Prostate gland (tissue), 2 donors: ENCODE results near the gene TRMT2A. TPM values are rescaled to one million over a fixed set of nuclear protein-coding genes. Genes with fewer than 3 reads are reported as not detected.

ENCODE experiments used
- DNase-seq: peaks from one replicate; pipeline ENCODE4 v3.0.0-alpha.2; 2019; ENCODE audit warnings: low spot score
- H3K27ac ChIP-seq, 2 donors: fragments of 200-600 bp; sonication (generic); 2 replicates each; pipeline ENCODE4 v1.5.1; 2017 to 2019
- H3K27me3 ChIP-seq: fragments of 200-600 bp; sonication (generic); replicated peaks from 2 replicates; pipeline ENCODE4 v1.5.1; 2019; ENCODE audit not compliant: insufficient read depth
- H3K36me3 ChIP-seq, 2 donors: fragments of 200-600 bp; sonication (generic); 1 replicate in 1 of 2; 2 replicates in 1 of 2; pipeline versions ENCODE4 v1.5.1 to v1.8.1; 2017 to 2019
- H3K4me1 ChIP-seq: fragments of 200-600 bp; sonication (generic); replicated peaks from 2 replicates; pipeline ENCODE4 v1.5.1; 2019
- H3K4me3 ChIP-seq, 2 donors: fragments of 200-600 bp; sonication (generic); 2 replicates each; pipeline ENCODE4 v1.5.1; 2017 to 2019
- H3K9me3 ChIP-seq: fragments of 200-600 bp; sonication (generic); 2 replicates; pipeline ENCODE4 v1.5.1; 2017
- POLR2A ChIP-seq: fragments of 450-650 bp; IDR thresholded peaks from one replicate; pipeline ENCODE4 v1.6.1; 2016; ENCODE audit warnings: antibody characterized with exemption, mild to moderate bottlenecking
- POLR2AphosphoS5 ChIP-seq: sonication (generic); formaldehyde crosslinking; IDR thresholded peaks from one replicate; pipeline ENCODE4 v1.6.1; 2017; ENCODE audit warnings: antibody characterized with exemption
- WGBS: methylation state at CpG from one replicate; pipeline ENCODE4 v1.1.5; 2018; 5-methylcytosine and 5-hydroxymethylcytosine counted together
- intact Hi-C: fragments of 100-400 bp; cut with DNase I; formaldehyde crosslinking; loops from one replicate; pipeline ENCODE4 v1.14.2; 2022
- total RNA-seq, 2 donors: library from RNA; depleted of rRNA; stranded (reverse); fragments of >200 nt; gene quantifications; one replicate each; pipeline ENCODE4 v1.1.0, GENCODE V29; 2016
- TF ChIP-seq, protein P1 (sequence below), 4 experiments: fragments of 200-600 bp in 2 of 4; fragments of 450-650 bp in 2 of 4; sonication (generic) in 2 of 4; IDR thresholded peaks; 1 replicate in 3 of 4; 2 replicates in 1 of 4; pipeline ENCODE4 v1.5.1; 2016 to 2019; ENCODE audit warnings: antibody characterized with exemption in 4 of 4, mild to moderate bottlenecking in 2 of 4, moderate library complexity in 2 of 4

TRMT2A gene
- total RNA-seq, 2 donors from 2014 or later = 65.8 to 123 TPM

DNA sequence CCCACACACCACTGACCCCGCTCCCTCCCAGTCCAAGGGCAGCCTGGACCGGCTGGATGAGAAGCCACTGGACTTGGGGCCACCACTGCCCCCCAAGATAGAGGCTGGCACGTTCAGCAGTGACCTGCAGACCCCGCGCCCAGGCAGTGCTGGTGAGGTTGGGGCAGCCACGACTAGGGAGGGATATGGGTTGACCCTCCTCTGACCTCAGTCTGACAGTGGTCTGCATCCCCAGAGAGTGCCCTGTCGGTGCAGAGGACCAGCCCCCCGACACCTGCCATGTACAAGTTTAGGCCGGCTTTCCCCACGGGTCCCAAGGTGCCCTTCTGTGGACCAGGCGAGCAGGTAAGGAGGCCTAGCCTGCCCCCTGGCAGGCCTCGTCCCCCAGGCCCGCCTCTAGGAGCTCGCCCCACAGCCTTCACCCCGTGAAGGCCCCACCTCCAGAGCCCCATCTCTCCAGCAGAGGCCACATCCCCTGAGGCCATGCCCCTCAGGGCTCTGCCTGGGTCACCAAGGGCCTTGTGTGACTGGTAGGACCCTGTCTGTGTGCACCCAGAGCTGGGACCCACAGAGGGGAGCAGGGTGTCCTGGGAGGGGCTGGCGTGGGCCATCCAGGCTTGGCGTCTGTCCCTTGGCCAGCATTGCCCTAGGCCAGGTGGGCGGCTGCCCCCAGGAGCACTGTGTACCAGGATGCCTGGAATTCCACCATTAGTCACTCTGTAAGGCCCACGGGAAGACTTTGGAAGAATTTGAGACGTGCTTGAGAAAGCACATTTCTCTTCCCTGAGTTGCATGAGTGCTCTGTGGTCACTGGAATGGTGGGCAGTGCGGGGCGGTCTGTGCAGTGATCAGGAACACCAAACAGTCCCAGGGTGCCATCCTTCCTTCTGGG lies 24.4 kb upstream of the TRMT2A start:
- no peaks in the 10 kb centered on the region for H3K36me3 ChIP-seq
- no peak for DNase-seq
- H3K27me3 ChIP-seq = no peaks in the 10 kb centered on the region
- intact Hi-C loops = no loop called here
- H3K4me1 ChIP-seq = no peaks in the 10 kb centered on the region
- H3K9me3 ChIP-seq = no peaks in the 10 kb centered on the region
- TF ChIP-seq POLR2AphosphoS5 = no peak
- TF ChIP-seq, protein P1, sequence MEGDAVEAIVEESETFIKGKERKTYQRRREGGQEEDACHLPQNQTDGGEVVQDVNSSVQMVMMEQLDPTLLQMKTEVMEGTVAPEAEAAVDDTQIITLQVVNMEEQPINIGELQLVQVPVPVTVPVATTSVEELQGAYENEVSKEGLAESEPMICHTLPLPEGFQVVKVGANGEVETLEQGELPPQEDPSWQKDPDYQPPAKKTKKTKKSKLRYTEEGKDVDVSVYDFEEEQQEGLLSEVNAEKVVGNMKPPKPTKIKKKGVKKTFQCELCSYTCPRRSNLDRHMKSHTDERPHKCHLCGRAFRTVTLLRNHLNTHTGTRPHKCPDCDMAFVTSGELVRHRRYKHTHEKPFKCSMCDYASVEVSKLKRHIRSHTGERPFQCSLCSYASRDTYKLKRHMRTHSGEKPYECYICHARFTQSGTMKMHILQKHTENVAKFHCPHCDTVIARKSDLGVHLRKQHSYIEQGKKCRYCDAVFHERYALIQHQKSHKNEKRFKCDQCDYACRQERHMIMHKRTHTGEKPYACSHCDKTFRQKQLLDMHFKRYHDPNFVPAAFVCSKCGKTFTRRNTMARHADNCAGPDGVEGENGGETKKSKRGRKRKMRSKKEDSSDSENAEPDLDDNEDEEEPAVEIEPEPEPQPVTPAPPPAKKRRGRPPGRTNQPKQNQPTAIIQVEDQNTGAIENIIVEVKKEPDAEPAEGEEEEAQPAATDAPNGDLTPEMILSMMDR (IDR thresholded peaks at IDR 0.05) = no peak
- TF ChIP-seq POLR2A = no peak
- H3K27ac ChIP-seq = no peak overlapping the region
- 81% methylated on average over 20 of the region's 22 CpGs for WGBS
- H3K4me3 ChIP-seq = no peak overlapping the region

GRCh38 chr22:20140521-20140964 lies 23.5 kb upstream of the TRMT2A start:
- no peaks in the 10 kb centered on the region for H3K9me3 ChIP-seq
- no peaks in the 10 kb centered on the region for H3K27me3 ChIP-seq
- WGBS = 97% methylated on average over 16 of the region's 17 CpGs
- H3K36me3 ChIP-seq = no peaks in the 10 kb centered on the region
- intact Hi-C loops = no loop called here
- DNase-seq = no peak
- TF ChIP-seq, protein P1 (IDR thresholded peaks at IDR 0.05) = no peak
- TF ChIP-seq POLR2A = no peak
- TF ChIP-seq POLR2AphosphoS5 = no peak
- no peak overlapping the region for H3K27ac ChIP-seq
- no peak overlapping the region for H3K4me3 ChIP-seq
- no peaks in the 10 kb centered on the region for H3K4me1 ChIP-seq

- H3K27ac ChIP-seq = no peak overlapping the region
- no peaks in the 10 kb centered on the region for H3K9me3 ChIP-seq
- TF ChIP-seq POLR2A = no peak
- TF ChIP-seq, protein P1 (IDR thresholded peaks at IDR 0.05) = no peak
- no peak for TF ChIP-seq POLR2AphosphoS5
- H3K4me1 ChIP-seq = no peaks in the 10 kb centered on the region
- intact Hi-C loops = no loop called here
- 90% methylated on average over 11 of the region's 11 CpGs for WGBS
- H3K4me3 ChIP-seq = no peak overlapping the region
- H3K36me3 ChIP-seq = no peaks in the 10 kb centered on the region
- DNase-seq = no peak
- no peaks in the 10 kb centered on the region for H3K27me3 ChIP-seq
Measured at GRCh38 chr22:20140107-20140445, 23.1 kb upstream of the TRMT2A start.

DNA sequence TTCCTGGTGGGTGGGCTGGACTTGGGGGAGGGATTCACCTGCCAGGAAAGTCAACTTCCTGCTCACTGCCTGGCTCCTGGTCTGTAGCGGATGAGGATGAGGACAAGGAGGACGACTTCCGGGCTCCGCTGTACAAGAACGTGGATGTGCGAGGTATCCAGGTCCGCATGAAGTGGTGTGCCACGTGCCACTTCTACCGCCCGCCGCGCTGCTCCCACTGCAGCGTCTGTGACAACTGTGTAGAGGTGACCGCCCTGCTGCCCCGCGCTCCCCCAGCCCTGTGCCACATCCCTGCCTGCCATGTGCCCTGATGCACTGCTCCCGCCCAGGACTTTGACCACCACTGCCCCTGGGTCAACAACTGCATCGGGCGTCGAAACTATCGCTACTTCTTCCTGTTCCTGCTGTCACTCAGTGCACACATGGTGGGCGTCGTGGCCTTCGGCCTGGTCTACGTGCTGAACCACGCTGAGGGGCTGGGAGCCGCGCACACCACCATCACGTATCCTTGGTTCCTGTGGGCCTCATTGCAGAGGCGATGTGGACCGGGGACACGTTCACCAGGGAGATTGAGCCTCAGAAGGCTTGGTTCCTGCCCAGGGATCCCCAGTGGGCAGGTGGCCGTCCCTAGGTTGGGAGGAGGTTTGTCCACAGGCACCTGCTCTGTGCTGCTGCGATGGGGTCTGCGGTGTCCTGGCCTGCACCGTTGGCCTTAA lies 22.5 kb upstream of the TRMT2A start:
- 92% methylated on average over 35 of the region's 36 CpGs for WGBS
- intact Hi-C loops = no loop called here
- Histone ChIP-seq H3K27me3 (no peaks in the 10 kb centered on the region), H3K4me3 (no peak overlapping the region), H3K36me3 (no peaks in the 10 kb centered on the region), H3K9me3 (no peaks in the 10 kb centered on the region), H3K27ac (no peak overlapping the region), H3K4me1 (no peaks in the 10 kb centered on the region)
- TF ChIP-seq, protein P1 (IDR thresholded peaks at IDR 0.05) = no peak
- no peak for TF ChIP-seq POLR2AphosphoS5
- TF ChIP-seq POLR2A = no peak
- no peak for DNase-seq
